RWPE1 (cell line): ENCODE measurements around the gene VAMP8.

Experiments used
- CTCF ChIA-PET: fragments of 350-600 bp; sonication (Branson Sonifier 250); formaldehyde crosslinking; extraction: SDS; loops from one replicate; lab custom pipeline; 2021; lab: Yijun Ruan, JAX
- POLR2A ChIA-PET: fragments of 400-600 bp; formaldehyde crosslinking; extraction: SDS; loops from one replicate; lab custom pipeline; 2020; ENCODE audit warnings: antibody characterized with exemption; ENCODE audit not compliant: low non-redundant PET; lab: Yijun Ruan, JAX
- DNase-seq: peaks from one replicate; pipeline ENCODE4 v3.0.0; 2012; ENCODE audit warnings: low spot score
- H3K27ac ChIP-seq: fragments of 450-650 bp; 2 replicates; pipeline ENCODE4 v1.5.1; 2017
- CTCF ChIP-seq: fragments of 450-650 bp; conservative IDR thresholded peaks from 2 replicates; pipeline ENCODE4 v1.5.1; 2017; ENCODE audit warnings: low read depth, mild to moderate bottlenecking

Gene VAMP8

GRCh38 chr2:85577386-85578242 is at the start of gene VAMP8:
VAMP8 (plus strand) TSS chr2:85577586; CDS start chr2:85577647, 61 bp downstream.
- ChIA-PET CTCF (interaction anchor here (0.6 to 0.7 kb wide), 2 partner anchors 17 to 33 kb away, joined by 3 read pairs; no protein-coding TSS in a partner anchor), POLR2A (interaction anchor here (0.6 to 2.2 kb wide), 5 partner anchors 17 to 159 kb away, joined by 3 to 6 read pairs (median 5); partner anchors contain the start of genes C2orf68, RNF181 and SH2D6)
- no peak for TF ChIP-seq CTCF
- peak within 1 kb of the TSS; percentile 88 for H3K27ac ChIP-seq
- DNase-seq = peak; percentile 87

- ChIA-PET POLR2A (no interaction called here), CTCF (no interaction called here)
- no peak for DNase-seq
- TF ChIP-seq CTCF = no peak
- no peak overlapping the region for H3K27ac ChIP-seq
Observed at GRCh38 chr2:85527787-85528186, 49.6 kb upstream of the VAMP8 start.

GRCh38 chr2:85528355-85528754 is 49.0 kb upstream of the VAMP8 start:
- DNase-seq = no peak
- no peak overlapping the region for H3K27ac ChIP-seq
- ChIA-PET POLR2A (no interaction called here), CTCF (no interaction called here)
- no peak for TF ChIP-seq CTCF

GRCh38 chr2:85529809-85530208 is 47.6 kb upstream of the VAMP8 start:
- POLR2A ChIA-PET = no interaction called here
- no peak overlapping the region for H3K27ac ChIP-seq
- no peak for DNase-seq
- CTCF ChIA-PET = interaction anchor here (0.5 kb wide), 1 partner anchor 73 kb away, joined by 3 read pairs; no protein-coding TSS in a partner anchor
- TF ChIP-seq CTCF = no peak

- no peak for DNase-seq
- ChIA-PET CTCF (no interaction called here), POLR2A (no interaction called here)
- no peak overlapping the region for H3K27ac ChIP-seq
- no peak for TF ChIP-seq CTCF
Observed at GRCh38 chr2:85531589-85531988, 45.8 kb upstream of the VAMP8 start.

- peak overlapping the region; percentile 48 for H3K27ac ChIP-seq
- ChIA-PET POLR2A (interaction anchor here (0.6 kb wide), 2 partner anchors 105 to 123 kb away, joined by 3 read pairs; no protein-coding TSS in a partner anchor), CTCF (interaction anchor here (0.6 kb wide), 1 partner anchor 1841 kb away, joined by 3 read pairs; no protein-coding TSS in a partner anchor)
- no peak for TF ChIP-seq CTCF
- no peak for DNase-seq
Observed at GRCh38 chr2:85534099-85534498, 43.3 kb upstream of the VAMP8 start.
